Right atrium auricular region (tissue), 2 donors: Measurements from ENCODE around the gene RBM39. TPM values are rescaled to one million over a fixed set of nuclear protein-coding genes. Genes with fewer than 3 reads are reported as not detected.
A peak's percentile ranks its signal among the peaks of the same experiment; 100 is the strongest.
"Not testable (repeated sequence)": the region's sequence is repeated elsewhere in the genome, so short reads cannot be mapped to it uniquely, and the experiment has no call there.

Experiments used
- DNase-seq: peaks from one replicate; pipeline ENCODE4 v3.0.0-alpha.2; 2019; ENCODE audit warnings: low spot score
- H3K27ac ChIP-seq, 2 donors: fragments of 200-600 bp; sonication (generic); 1 replicate in 1 of 2; 2 replicates in 1 of 2; pipeline ENCODE4 v1.5.1; 2016 to 2019
- H3K27me3 ChIP-seq, 2 donors: fragments of 200-600 bp; sonication (generic); one replicate each; pipeline versions ENCODE4 v1.5.1 to v1.6.0; 2017 to 2019
- H3K36me3 ChIP-seq: fragments of 200-600 bp; sonication (generic); one replicate; pipeline ENCODE4 v1.5.1; 2016
- H3K4me1 ChIP-seq, 2 donors: fragments of 200-600 bp; sonication (generic); one replicate each; pipeline versions ENCODE4 v1.5.1 to v1.6.0; 2017 to 2019
- H3K4me3 ChIP-seq, 2 donors: fragments of 200-600 bp; sonication (generic); 1 replicate in 1 of 2; 2 replicates in 1 of 2; pipeline ENCODE4 v1.5.1; 2017 to 2019; ENCODE audit warnings: mild to moderate bottlenecking in 1 of 2, moderate library complexity in 1 of 2
- H3K9me3 ChIP-seq, 2 donors: fragments of 200-600 bp; sonication (generic); one replicate each; pipeline ENCODE4 v1.5.1; 2019
- CTCF ChIP-seq, 2 donors: fragments of 200-600 bp; sonication (generic); IDR thresholded peaks; one replicate each; pipeline ENCODE4 v1.5.1; 2019; ENCODE audit warnings: antibody characterized with exemption in 2 of 2
- total RNA-seq, 2 donors: library from RNA; depleted of rRNA; stranded (reverse); fragments of >200 nt; gene quantifications; one replicate each; pipeline ENCODE4 v1.1.0, GENCODE V29; 2016

RBM39 gene
- total RNA-seq, result 100 to 1,000 TPM; 106 to 112 TPM

DNA sequence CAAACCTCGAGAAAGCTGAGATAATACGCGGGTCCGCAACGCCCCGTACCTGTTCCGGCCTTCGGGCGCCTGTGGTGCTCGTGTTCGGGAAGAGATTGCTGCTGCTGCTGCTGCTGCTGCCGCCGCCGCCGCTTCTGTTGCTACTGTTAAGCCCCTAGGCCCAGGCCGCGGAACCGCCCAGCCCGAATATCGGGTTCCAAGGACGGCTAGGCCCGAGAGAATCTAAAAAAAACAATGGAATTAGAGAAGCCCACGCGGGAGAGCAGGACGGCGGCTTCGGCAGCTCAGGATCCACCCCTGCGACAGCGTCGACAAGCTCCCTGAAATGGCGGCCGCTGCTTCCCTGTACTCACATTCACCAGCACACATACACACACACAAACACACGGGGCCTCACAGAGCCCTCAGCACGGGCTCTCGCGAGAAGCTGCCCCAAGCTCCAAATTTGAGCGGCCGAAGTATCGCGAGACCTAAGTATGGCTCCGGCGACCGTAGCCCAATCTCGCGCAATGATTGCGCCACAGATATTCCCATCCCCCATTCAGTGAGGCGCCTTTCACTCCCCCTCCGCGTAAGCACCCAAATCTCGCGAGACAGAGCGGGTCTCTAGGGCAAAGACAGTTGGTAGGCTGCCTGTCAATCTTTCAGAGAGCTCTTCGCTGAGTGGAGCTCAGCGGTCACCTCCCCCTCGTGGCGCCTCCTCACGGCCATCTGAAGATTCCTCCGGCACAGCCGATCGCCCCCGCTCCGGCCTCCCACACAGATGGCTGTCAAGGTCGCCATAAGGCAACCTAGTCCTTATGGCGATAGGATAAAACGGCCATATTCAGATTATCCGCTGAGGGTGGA, at the start of gene RBM39:
Gene RBM39 (minus strand): TSS at position 369 of the 849 bp plus-strand sequence. CDS start 1,386 bp downstream, outside the sequence.
- peak; percentile 100 for DNase-seq

DNA sequence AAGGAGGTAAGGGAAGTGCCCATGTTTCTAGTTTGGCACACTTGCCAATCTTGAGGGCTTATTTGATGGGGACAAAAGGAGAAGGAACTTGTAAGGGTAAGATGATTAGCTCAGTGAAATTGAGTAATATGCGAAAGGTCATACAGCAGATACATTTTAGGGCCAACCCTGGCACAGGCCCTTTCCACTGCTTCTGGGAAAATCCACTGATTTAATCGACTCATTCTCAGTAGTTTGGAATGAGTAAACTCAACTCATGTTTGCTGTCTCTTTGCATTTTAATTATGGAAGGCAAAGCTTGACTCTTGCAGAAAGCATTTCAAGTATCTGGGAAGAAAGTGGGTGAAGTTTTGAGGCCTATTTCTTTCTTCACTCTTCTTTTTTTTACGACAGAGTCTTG, 49.8 kb upstream of the RBM39 start:
- no peaks in the 10 kb centered on the region for H3K36me3 ChIP-seq
- no peak for TF ChIP-seq CTCF (IDR thresholded peaks at IDR 0.05)
- H3K4me3 ChIP-seq, result no peak overlapping the region
- H3K27ac ChIP-seq, result no peak overlapping the region
- no peaks in the 10 kb centered on the region for H3K9me3 ChIP-seq
- no peak for DNase-seq
- H3K4me1 ChIP-seq, result peaks cover 0 to 11% of the 10 kb centered on the region in 2 donors
- no peaks in the 10 kb centered on the region for H3K27me3 ChIP-seq

More for the DNA sequence above, at the start of gene RBM39:
- Histone ChIP-seq H3K4me1 (peaks cover 0 to 43% of the 10 kb centered on the region in 2 donors), H3K27ac (peak within 1 kb of the TSS; percentile 99 to 100), H3K36me3 (peaks cover 37% of the 10 kb centered on the region), H3K27me3 (no peaks in the 10 kb centered on the region), H3K9me3 (no peaks in the 10 kb centered on the region), H3K4me3 (peak within 1 kb of the TSS; percentile 86 to 89)
- peak in 1 of 2 donors; percentile 45 for TF ChIP-seq CTCF (IDR thresholded peaks at IDR 0.05)

DNA sequence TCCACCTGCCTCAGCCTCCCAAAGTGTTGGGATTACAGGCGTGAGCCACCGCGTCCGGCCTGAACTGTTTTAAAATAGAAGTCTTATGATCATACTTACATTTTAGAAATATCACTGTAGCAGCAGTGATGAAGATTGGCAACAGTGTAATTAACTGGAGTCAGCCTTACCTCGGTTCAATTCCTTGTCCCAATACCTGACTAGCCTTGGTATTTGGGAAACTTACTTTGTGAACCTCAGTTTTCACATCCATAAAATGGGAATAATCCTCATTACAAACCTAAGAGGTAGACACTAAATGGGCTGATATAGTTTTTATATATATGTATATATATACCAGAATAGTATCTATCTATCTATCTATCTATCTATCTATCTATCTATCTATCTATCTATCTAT, 49.0 kb upstream of the RBM39 start:
- no peak for DNase-seq
- Histone ChIP-seq H3K27me3 (no peaks in the 10 kb centered on the region), H3K4me3 (no peak overlapping the region), H3K4me1 (peaks cover 0 to 9% of the 10 kb centered on the region in 2 donors), H3K27ac (no peak overlapping the region), H3K9me3 (no peaks in the 10 kb centered on the region), H3K36me3 (no peaks in the 10 kb centered on the region)
- TF ChIP-seq CTCF (IDR thresholded peaks at IDR 0.05), result no peak

DNA sequence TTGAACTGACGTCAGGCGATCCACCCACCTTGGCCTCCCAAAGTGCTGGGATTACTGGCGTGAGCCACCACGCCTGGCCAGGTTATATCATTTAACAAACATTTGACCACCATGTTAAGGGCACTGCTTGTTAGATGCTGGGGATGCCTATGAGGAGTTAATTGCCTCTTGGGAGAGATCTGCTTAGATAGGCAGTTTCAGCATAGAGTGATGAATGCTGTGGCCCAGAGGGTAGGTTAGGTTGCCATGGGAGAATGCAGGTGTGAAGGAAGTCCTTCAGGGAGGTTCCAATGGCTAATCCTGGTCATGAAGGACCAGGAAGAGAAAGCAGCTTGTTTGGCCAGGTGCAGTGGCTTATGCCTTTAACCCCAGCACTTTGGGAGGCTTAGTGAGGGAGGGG, 46.7 kb upstream of the RBM39 start:
- Histone ChIP-seq H3K9me3 (no peaks in the 10 kb centered on the region), H3K27me3 (no peaks in the 10 kb centered on the region), H3K4me1 (peaks cover 0 to 9% of the 10 kb centered on the region in 2 donors), H3K27ac (no peak overlapping the region), H3K36me3 (no peaks in the 10 kb centered on the region), H3K4me3 (no peak overlapping the region)
- DNase-seq, result no peak
- no peak for TF ChIP-seq CTCF (IDR thresholded peaks at IDR 0.05)

DNA sequence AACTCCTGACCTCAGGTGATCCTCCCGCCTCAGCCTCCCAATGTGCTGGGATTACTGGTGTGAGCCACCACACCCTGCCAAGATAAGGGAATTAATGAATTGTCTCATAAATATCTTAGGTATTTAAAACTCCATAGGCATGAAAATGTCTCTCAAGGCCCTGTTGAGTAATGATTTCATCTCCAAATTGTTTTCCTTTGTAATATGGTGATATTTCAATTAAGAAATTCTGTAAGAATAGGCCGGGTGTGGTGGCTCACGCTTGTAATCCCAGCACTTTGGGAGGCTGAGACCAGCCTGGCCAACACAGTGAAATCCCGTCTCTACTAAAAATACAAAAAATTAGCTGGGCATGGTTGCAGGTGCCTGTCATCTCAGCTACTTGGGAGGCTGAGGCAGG, 43.5 kb upstream of the RBM39 start:
- not testable (repeated sequence) for H3K36me3 ChIP-seq, H3K4me3 ChIP-seq, DNase-seq, H3K4me1 ChIP-seq, H3K9me3 ChIP-seq, H3K27me3 ChIP-seq, H3K27ac ChIP-seq

DNA sequence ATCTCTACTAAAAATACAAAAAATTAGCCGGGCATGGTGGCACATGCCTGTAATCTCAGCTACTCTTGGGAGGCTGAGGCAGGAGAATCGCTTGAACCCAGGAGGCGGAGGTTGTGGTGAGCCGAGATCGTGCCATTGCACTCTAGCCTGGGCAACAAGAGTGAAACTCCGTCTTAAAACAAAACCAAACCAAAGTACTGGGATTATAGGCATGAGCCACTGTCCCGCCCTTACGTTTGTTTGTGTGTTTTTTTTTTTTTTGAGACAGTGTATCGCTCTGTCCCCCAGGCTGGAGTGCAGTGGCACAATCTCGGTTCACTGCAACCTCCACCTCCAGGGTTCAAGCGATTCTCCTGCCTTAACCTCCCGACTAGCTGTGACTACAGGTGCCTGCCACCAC, 41.8 kb upstream of the RBM39 start:
- not testable (repeated sequence) for H3K9me3 ChIP-seq, H3K27me3 ChIP-seq, H3K4me1 ChIP-seq, H3K27ac ChIP-seq, H3K4me3 ChIP-seq, DNase-seq
- H3K36me3 ChIP-seq, result peaks cover 19% of the 10 kb centered on the region
